Astrocyte of the cerebellum (primary cell): Measurements from ENCODE around the gene RAB2B.

Source experiments
- DNase-seq: peaks from one replicate; pipeline ENCODE4 v3.0.0-alpha.2; 2011; ENCODE audit warnings: low read depth
- H3K4me3 ChIP-seq: 2 replicates; pipeline ENCODE4 v1.5.1; 2011; ENCODE audit warnings: mild to moderate bottlenecking, low read depth, low read length, moderate library complexity
- in situ Hi-C: cut with HindIII; loops from 2 replicates; pipeline ENCODE4 v1.10.0; 2017; ENCODE audit warnings: low sequenced_read_pairs
- TF ChIP-seq, protein P1 (sequence below): IDR thresholded peaks from 2 replicates; pipeline ENCODE4 v1.5.1; 2012; ENCODE audit warnings: low read length, low read depth, moderate library complexity, mild to moderate bottlenecking; ENCODE audit errors: missing control alignments

Gene RAB2B

GRCh38 chr14:21486640-21487087, 9.9 kb upstream of the RAB2B start:
- in situ Hi-C loops, result no loop called here
- DNase-seq, result peak; percentile 59
- TF ChIP-seq, protein P1, sequence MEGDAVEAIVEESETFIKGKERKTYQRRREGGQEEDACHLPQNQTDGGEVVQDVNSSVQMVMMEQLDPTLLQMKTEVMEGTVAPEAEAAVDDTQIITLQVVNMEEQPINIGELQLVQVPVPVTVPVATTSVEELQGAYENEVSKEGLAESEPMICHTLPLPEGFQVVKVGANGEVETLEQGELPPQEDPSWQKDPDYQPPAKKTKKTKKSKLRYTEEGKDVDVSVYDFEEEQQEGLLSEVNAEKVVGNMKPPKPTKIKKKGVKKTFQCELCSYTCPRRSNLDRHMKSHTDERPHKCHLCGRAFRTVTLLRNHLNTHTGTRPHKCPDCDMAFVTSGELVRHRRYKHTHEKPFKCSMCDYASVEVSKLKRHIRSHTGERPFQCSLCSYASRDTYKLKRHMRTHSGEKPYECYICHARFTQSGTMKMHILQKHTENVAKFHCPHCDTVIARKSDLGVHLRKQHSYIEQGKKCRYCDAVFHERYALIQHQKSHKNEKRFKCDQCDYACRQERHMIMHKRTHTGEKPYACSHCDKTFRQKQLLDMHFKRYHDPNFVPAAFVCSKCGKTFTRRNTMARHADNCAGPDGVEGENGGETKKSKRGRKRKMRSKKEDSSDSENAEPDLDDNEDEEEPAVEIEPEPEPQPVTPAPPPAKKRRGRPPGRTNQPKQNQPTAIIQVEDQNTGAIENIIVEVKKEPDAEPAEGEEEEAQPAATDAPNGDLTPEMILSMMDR, result no peak

GRCh38 chr14:21476523-21476924, 235 bp downstream of the RAB2B start:
- DNase-seq, result peak; percentile 31

More at GRCh38 chr14:21486640-21487087, 9.9 kb upstream of the RAB2B start:
- no peak overlapping the region for H3K4me3 ChIP-seq

GRCh38 chr14:21475767-21476522, 814 bp downstream of the RAB2B start:
- no peak for DNase-seq
- peak overlapping the region; percentile 99 for H3K4me3 ChIP-seq
- TF ChIP-seq, protein P1, result no peak
- in situ Hi-C loops, result no loop called here

More at GRCh38 chr14:21476523-21476924, 235 bp downstream of the RAB2B start:
- TF ChIP-seq, protein P1, result no peak
- in situ Hi-C loops, result no loop called here
- peak overlapping the region; percentile 99 for H3K4me3 ChIP-seq

DNA sequence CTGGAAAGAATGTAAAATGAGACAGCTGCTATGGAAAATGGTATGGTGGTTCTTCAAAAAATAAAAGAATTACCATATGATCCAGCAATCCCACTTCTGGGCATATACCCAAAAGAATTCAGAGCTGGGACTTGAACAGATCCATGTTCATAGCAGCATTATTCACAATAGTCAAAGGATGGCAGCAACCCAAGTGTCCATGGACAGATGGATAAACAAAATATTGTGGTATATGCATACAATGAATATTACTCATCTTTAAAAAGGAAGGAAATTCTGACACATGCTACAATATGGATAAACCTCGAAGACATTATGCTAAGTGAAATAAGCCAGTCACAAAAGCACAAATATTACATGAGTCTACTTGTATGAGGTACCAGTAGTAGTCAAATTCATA, 9.1 kb downstream of the RAB2B start:
- TF ChIP-seq, protein P1, result no peak
- in situ Hi-C loops, result no loop called here
- H3K4me3 ChIP-seq, result no peak overlapping the region
- DNase-seq, result peak; percentile 89

DNA sequence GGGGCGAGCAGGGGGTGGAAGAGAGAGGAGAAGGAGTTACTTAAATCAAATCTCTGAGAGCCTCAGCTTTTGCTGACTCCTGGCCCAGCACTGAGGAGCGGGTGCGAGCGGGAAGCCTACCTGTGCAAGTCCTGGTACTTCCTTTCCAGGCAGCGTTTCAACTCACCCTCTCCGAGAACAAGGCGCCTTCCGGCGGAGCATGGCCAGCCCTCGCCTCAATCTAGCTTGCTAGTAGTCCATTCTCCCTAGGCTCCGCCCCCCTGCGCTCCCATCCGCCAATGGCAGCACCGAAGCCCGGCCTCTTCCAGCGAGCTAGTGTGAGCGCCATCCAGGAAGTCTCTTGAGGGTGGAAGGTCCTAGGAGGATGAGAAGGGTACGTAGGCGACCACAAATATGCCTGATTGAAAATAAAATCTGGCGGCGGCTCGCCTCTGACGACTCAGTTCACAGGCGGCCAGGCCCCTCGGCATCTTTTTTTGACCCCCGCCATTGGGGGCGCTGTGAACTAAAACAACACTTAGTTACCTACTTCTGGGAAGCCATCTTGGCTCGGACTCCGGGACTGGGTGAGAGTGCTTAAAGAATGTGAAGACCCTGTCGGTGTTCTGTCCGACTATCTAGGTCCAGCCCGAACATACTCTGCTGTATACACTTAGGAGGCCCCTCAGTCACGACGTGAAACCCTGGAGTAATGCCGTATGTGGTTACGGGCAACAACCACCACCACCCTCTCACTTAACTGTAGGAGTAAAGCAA, 20.7 kb downstream of the RAB2B start, which contains the start of gene CHD8:
Gene CHD8, minus strand, starts transcription at position 212 of the 756 bp plus-strand sequence. CDS start 24,480 bp downstream, outside the sequence.
- TF ChIP-seq, protein P1, result peak; percentile 56
- peak; percentile 99 for DNase-seq

DNA sequence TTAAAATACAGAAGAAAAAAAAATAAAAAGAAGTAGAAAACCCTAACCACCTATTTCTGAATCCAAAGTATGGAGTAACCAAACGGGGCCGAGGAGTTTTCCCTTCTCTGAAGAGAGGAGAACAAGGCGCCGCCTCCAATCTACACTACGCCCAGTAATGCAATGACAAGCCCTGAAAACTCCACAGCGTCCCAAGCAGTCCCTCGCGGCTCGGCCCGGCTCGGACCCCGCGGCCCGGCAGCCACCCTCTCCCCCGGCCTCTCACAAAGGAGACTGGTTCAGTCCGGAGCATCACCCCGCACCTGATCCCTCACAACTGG, 21.2 kb downstream of the RAB2B start:
- H3K4me3 ChIP-seq, result peak overlapping the region; percentile 67
- DNase-seq, result no peak
- TF ChIP-seq, protein P1, result no peak
- in situ Hi-C loops, result no loop called here

More for the DNA sequence above, 20.7 kb downstream of the RAB2B start, which contains the start of gene CHD8:
- in situ Hi-C loops, result no loop called here
- peak within 1 kb of the TSS; percentile 67 for H3K4me3 ChIP-seq
